ENCODE measurements around the gene CACNG1.
"Not testable (repeated sequence)": the region's sequence is repeated elsewhere in the genome, so short reads cannot be mapped to it uniquely, and the experiment has no call there.

Gene CACNG1

DNA sequence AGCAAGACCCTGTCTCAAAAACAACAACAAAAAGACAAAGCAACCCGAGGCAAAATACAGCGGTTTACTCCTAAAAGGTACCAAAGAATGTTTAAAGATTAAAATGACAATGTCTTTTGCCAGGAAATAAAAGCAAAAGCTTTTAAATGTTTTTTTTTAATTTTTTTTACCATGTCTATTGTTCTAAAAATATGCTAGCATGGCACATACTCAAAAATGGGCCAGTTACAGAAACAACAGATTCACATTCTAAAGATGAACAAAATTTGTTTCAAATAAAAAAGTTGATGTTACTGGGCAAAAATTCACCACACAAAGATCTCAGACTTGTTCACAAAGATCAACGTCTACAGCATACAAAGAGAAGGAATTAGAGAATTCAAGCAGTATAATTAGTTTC lies 41.1 kb downstream of the CACNG1 start:
- DNase-seq, result no peak

DNA sequence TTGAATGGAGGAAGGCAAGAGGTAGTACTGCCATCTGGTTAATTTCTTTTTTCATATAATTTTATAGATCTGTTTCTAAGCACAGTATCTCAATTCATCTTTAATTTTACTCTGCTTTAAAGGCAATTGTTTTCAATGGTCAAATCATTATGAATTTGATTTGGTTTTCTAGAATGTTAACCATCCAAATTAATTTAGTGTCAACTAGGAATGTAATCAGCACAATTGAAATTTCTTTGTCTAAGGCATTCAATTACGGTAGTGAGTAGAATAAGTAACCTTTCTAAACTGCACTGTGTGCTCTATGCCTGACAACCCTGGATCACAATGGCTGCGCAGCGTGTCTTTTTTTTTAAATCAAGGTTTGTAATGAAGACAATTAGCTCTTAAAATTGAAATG lies 44.3 kb downstream of the CACNG1 start:
- no peak for DNase-seq

DNA sequence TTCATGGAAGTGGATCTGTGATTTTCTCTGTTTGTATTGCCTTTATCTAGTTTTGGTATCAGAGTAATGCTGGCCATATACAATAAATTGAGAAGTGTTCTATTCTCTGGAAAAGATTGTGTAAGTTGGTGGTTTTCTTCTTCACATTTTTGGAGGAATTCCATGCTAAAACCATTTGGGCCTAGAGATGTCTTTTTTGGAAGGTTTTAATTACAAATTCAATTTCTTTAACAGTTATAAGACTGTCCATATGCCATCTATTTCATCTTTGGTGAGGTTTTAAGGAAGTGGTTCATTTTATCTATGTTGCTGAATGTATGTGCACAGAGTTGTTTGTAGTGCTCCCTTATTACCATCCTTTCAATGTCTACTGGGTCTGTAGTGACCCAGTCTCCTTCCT lies 46.0 kb downstream of the CACNG1 start:
- no peak for DNase-seq

DNA sequence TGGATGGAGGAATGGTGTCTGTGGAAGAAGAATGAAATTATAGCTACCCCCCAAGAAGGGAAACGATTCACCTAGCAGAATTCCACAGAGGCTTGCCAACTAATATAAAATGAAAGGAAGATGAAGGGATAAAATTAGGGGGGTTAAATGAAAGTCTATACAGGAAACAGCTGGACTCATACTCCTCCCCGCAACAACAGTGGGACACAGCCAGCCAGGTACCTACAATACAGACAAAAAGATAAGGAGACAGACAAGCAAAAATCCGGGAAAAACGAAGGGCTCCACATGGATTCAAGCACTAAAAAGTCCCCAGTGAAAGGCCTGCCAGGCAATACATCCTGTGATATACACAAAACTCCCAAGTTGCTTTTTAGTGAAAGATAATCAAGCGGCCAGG lies 47.9 kb downstream of the CACNG1 start:
- no peak for DNase-seq

DNA sequence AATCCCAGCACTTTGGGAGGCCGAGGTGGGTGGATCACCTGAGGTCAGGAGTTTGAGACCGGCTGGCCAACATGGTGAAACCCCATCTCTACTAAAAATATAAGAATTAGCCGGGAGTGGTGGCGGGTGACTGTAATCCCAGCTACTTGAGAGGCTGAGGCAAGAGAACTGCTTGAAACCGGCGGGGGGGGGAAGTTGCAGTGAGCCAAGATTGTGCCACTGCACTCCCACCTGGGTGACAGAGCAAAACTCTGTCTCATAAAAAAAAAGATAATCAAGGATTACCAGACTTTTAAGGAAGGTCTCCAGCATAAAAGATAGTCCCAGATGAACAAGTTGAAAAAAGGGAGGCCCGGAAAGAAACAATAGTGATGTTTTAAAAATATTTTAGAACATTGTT lies 48.4 kb downstream of the CACNG1 start:
- not testable (repeated sequence) for DNase-seq

DNA sequence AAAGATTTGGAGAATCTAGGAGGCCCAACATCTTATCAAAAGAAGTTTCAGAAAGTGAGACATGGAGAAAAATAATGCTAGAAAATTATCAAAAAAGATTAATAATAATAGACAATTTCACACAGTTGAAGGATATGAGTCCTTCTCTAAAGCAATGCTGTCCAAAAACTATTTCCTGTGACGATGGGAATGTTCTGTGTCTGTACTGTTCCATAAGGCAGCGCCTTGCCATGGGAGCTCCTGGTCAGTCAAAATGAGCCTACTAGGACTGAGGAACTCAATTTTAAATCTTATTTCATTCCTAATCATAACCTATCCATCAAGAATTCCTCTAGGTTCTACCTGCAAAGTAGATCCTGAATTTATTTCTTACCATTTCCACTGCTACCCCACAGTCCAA lies 49.0 kb downstream of the CACNG1 start:
- DNase-seq, result no peak

DNA sequence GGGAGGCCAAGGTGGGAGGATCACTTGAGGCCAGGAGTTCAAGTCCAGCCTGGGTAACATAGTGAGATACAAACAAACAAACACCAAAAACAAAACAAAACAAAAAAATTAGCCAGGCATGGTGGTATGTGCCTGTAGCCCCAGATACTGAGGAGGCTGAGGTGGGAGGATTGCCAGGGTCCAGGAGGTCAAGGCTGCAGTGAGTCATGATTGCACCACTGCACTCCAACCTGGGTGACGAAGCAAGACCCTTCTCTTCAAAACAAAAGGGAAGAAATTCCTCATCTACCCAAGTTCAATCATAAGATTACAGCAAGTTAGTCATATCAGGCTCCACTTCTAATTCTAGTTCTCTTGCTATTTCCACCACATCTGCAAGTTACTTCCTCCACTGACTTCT lies 50.9 kb downstream of the CACNG1 start:
- DNase-seq, result not testable (repeated sequence)

DNA sequence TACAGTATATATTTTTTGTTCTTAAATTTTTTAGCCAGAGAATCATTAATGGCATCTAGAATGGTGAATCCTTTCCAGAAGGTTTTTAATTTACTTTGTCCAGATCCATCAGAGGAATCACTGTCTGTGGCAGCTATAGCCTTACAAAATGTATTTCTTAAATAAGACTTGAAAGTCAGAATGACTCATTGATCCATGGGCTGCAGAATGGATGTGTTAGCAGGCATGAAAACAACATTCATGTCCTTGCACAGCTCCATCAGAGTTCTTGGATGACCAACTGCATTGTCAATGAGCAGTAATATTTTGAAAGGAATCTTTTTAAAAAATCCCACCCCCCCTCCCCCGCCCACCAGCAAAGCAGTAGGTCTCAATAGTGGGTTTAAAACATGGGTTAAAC lies 51.4 kb downstream of the CACNG1 start:
- no peak for DNase-seq

DNA sequence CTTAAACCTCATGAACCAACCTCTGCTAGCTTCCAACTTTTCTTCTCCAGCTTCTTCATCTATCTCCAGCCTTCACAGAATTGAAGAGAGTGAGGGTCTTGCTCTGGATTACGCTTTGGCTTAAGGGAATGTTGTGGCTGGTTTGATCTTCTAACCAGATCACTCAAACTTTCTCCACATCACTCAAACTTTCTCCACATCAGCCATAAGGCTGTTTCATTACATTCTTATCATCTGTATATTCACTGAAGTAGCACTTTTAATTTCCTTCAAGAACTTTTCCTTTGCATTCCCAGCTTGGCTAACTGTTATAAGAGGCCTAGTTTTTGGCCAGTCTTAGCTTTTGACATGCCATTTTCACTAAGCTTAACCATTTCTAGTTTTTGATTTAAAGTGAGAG lies 52.3 kb downstream of the CACNG1 start:
- DNase-seq, result no peak

DNA sequence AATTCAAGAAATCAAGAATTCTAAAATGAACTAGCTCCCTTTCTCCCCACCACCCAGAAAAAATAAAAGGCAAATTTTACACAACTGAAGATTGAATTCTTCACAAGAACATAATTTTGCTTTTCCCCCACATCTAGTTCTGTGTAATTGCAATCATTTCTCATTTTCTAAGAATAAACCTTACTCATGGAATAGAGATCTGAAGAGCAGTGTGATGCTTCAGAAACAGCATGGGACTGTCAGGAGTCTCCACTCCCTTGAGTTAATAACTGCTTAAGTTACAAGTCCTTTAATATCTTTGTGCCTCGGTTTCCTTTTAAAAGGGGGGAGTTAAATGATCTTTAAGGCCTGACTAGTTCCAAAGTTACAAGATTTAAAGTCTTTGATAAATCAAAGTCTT lies 53.7 kb downstream of the CACNG1 start:
- DNase-seq, result no peak

DNA sequence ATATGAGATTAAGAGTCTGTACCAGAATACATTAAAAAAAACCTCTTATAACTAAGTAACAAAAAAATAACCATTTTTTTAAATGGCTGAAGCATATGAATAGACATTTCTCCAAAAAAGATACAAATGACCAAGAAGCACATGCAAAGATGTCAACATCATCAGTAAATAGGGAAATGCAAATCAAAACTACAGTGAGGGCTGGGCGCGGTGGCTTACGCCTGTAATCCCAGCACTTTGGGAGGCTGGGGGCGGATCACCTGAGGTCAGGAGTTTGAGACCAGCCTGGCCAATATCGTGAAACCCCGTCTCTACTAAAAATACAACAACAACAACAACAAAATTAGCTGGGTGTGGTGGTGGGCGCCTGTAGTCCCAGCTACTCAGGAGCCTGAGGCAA lies 60.3 kb downstream of the CACNG1 start:
- DNase-seq, result not testable (repeated sequence)

DNA sequence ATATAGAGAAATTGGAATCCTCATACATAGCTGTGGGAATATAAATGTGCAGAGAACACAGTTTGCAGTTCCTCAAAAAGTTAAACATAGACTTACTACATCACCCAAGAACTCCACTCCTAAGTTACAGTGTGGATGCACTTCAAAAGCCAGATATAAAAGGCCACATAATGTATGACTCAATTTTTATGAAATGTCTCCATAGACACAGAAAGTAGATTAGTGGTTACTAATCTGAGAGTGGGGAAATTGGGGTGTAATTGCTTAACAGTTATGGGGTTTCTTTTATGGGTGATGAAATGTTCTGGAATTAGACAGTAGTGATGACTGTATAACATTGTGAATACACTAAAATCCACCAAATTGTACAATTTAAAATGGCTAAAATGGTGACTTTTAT lies 60.9 kb downstream of the CACNG1 start:
- no peak for DNase-seq
